ENCODE data around the gene RHOT2. TPM values are rescaled to one million over a fixed set of nuclear protein-coding genes. Genes with fewer than 3 reads are reported as not detected.

RHOT2 gene
- total and polyA plus RNA-seq, 9 of the 15 experiments (the other 6 are each of a cell fraction or from before 2014, with no cell fraction given): 5.0 to 373 (median 112) TPM

GRCh38 chr16:715477-716199 lies 47.7 kb downstream of the RHOT2 start (continued):
- no peak for TF ChIP-seq ZBTB49 (CRISPR knock-in tag; IDR thresholded peaks at IDR 0.05; ENCODE audit: borderline replicate concordance)
- peak; percentile 14 for TF ChIP-seq RBM25 (IDR thresholded peaks at IDR 0.05; ENCODE audit: low read depth, low read length, severe bottlenecking)
- peak; percentile 55 for TF ChIP-seq ZFX (CRISPR knock-in tag; IDR thresholded peaks at IDR 0.05)
- TF ChIP-seq, protein P1, sequence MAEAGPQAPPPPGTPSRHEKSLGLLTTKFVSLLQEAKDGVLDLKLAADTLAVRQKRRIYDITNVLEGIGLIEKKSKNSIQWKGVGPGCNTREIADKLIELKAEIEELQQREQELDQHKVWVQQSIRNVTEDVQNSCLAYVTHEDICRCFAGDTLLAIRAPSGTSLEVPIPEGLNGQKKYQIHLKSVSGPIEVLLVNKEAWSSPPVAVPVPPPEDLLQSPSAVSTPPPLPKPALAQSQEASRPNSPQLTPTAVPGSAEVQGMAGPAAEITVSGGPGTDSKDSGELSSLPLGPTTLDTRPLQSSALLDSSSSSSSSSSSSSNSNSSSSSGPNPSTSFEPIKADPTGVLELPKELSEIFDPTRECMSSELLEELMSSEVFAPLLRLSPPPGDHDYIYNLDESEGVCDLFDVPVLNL (CRISPR knock-in tag; IDR thresholded peaks at IDR 0.05; ENCODE audit: low read depth): no peak
- peak; percentile 52 for TF ChIP-seq KDM5B (IDR thresholded peaks at IDR 0.05; ENCODE audit: insufficient replicate concordance, low read depth, low read length)
- peak; percentile 27 for TF ChIP-seq RBBP5 (IDR thresholded peaks at IDR 0.05; ENCODE audit: borderline replicate concordance, insufficient read depth, low read length, poor library complexity, severe bottlenecking)
- no peak for TF ChIP-seq SP2 (IDR thresholded peaks at IDR 0.05; ENCODE audit: extremely low read depth, low read depth, low read length, poor library complexity, severe bottlenecking)
- TF ChIP-seq ZC3H4 (CRISPR knock-in tag; IDR thresholded peaks at IDR 0.05; ENCODE audit: borderline replicate concordance): no peak
- TF ChIP-seq ZNF778 (CRISPR knock-in tag; IDR thresholded peaks at IDR 0.05): no peak
- TF ChIP-seq ZBTB1 (CRISPR knock-in tag; IDR thresholded peaks at IDR 0.05; ENCODE audit: borderline replicate concordance, low read depth): no peak
- no peak for TF ChIP-seq TEAD4 (IDR thresholded peaks at IDR 0.05; ENCODE audit: low read length)
- no peak for TF ChIP-seq TEAD4 (CRISPR knock-in tag; IDR thresholded peaks at IDR 0.05; ENCODE audit: borderline replicate concordance)
- TF ChIP-seq NR3C1 (CRISPR knock-in tag; IDR thresholded peaks at IDR 0.05): no peak
- no peak for TF ChIP-seq CAMTA2 (CRISPR knock-in tag; conservative IDR thresholded peaks at IDR 0.05)
- TF ChIP-seq ZNF354B (CRISPR knock-in tag; IDR thresholded peaks at IDR 0.05): no peak
- TF ChIP-seq SMC3 (conservative IDR thresholded peaks at IDR 0.05; ENCODE audit: insufficient read depth, low read depth, low read length): no peak
- TF ChIP-seq SP1 (CRISPR knock-in tag; IDR thresholded peaks at IDR 0.05): no peak
- TF ChIP-seq SMAD1 (IDR thresholded peaks at IDR 0.05; ENCODE audit: low read depth, low read length, partially characterized antibody): no peak
- peak; percentile 96 for TF ChIP-seq CTBP1 (IDR thresholded peaks at IDR 0.05; ENCODE audit: borderline replicate concordance)
- TF ChIP-seq CBX1 (IDR thresholded peaks at IDR 0.05; ENCODE audit: low read depth): 0 out of 2 replicates have a peak, but pooled peaks have one; percentile 7
- TF ChIP-seq TSC22D4 (tag; IDR thresholded peaks at IDR 0.05): no peak
- TF ChIP-seq, protein P2, sequence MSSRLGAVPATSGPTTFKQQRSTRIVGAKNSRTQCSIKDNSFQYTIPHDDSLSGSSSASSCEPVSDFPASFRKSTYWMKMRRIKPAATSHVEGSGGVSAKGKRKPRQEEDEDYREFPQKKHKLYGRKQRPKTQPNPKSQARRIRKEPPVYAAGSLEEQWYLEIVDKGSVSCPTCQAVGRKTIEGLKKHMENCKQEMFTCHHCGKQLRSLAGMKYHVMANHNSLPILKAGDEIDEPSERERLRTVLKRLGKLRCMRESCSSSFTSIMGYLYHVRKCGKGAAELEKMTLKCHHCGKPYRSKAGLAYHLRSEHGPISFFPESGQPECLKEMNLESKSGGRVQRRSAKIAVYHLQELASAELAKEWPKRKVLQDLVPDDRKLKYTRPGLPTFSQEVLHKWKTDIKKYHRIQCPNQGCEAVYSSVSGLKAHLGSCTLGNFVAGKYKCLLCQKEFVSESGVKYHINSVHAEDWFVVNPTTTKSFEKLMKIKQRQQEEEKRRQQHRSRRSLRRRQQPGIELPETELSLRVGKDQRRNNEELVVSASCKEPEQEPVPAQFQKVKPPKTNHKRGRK (tag; IDR thresholded peaks at IDR 0.05): no peak
- TF ChIP-seq ZNF175 (CRISPR knock-in tag; IDR thresholded peaks at IDR 0.05; ENCODE audit: low read depth): no peak
- TF ChIP-seq ZBED1 (IDR thresholded peaks at IDR 0.05): no peak
- TF ChIP-seq CC2D1A (IDR thresholded peaks at IDR 0.05): no peak

Measured in K562 (cell line).